Heart left ventricle (tissue), 13 donors: ENCODE results near the gene LRP1B.

Source experiments
- CTCF ChIP-seq, 12 donors: fragments of 200-600 bp; sonication (generic) in 4 of 12; IDR thresholded peaks; one replicate each; pipeline versions ENCODE4 v1.5.0 to v1.8.0; 2018 to 2022; ENCODE audit warnings: antibody characterized with exemption in 12 of 12, mild to moderate bottlenecking in 5 of 12
- POLR2A ChIP-seq, 2 donors: fragments of 450-650 bp; IDR thresholded peaks; one replicate each; pipeline ENCODE4 v1.6.1; 2017; ENCODE audit warnings: antibody characterized with exemption in 2 of 2, mild to moderate bottlenecking in 2 of 2, moderate library complexity in 2 of 2
- donor health status: ischemic (EF 13 %, LVEDD 7.1; RV severe dilation, severe dysfunction).
- donor health status: DM: no; HTN: yes; CAD: no.
- donor health status: DM: no; HTN: no; CAD: no.
- donor health status: ischemic (EF 25% LVEDD 6.9; RV normal size, moderate dysfunction).
- donor health status: ischemic (EF 25% LVEDD 5.7; RV mildly dilated, moderate dysfunction).
- donor health status: ischemic (EF 35%, LVEDD 5.7; RV mildly dilated, moderate dysfunction).
- donor health status: nonischemic (EF 11% LVEDD 7.7; RV severe dilation, severe dysfunction).
- donor health status: DM: yes; HTN: yes; CAD: no.
- donor health status: PGD.
- donor health status: ischemic (EF 29% LVEDD 5.4; RV normal size, mild dysfunction).
- donor health status: nonischemic (EF 23%, LVEDD 6.1; RV moderate dilation, normal function).

- TF ChIP-seq CTCF (IDR thresholded peaks at IDR 0.05) (no peak), POLR2A (IDR thresholded peaks at IDR 0.05) (no peak)
Measured at GRCh38 chr2:140584471-140584870, 1546.3 kb downstream of the LRP1B start.
